GM21381 (cell line): ENCODE results near the gene FLII.

ENCODE experiments used
- ATAC-seq: cut with Tn5 transposase; IDR thresholded peaks from one replicate; pipeline ENCODE4 v1.9.1; 2021; ENCODE audit warnings: mild to moderate bottlenecking, moderate library complexity; ENCODE audit not compliant: unreplicated experiment

The FLII gene

DNA sequence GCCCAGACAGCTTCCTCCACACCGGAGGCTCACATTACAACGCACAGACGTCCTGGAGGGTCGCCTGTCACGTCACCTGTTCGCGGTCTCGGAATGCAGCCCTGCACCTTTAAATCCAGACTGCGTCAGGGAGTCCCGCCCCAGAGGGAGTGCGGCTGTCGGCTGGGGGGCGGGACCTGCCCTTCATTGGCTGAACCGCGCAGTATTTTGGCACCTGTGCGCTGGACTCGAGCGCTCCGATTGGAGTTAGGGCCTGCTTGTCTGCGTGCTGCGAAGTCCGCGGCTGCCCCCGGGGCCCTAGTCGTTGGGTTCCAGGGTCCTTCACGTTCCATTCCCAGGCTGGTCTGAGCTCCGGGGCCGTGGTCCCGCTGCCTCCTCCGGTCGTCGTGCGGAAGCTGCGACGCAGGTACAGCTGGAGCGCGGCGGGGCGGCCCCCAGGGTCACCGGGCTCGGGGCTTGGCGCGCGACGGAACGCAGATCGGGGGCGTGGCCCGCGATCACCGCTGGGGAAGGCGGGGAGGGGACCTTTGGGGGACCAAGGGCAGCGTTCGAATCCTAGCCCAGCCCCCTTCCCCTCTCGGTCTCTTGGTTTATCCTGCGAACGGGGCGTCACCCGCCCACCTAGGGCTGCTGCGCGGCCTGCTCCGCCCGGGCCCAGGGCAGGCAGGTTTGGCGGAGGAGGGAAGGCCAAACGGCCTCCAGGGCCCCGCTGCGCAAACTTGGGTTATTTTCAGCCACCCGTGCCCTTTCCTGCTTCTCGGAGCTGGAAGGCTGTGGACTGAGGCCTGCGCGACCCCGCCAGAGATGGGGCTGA lies 2.0 kb upstream of the FLII start, which contains the start of gene MIEF2:
Gene MIEF2 (plus strand): TSS at position 331 of the 814 bp plus-strand sequence. CDS start 2,059 bp downstream, outside the sequence.
- peak; percentile 71 for ATAC-seq

DNA sequence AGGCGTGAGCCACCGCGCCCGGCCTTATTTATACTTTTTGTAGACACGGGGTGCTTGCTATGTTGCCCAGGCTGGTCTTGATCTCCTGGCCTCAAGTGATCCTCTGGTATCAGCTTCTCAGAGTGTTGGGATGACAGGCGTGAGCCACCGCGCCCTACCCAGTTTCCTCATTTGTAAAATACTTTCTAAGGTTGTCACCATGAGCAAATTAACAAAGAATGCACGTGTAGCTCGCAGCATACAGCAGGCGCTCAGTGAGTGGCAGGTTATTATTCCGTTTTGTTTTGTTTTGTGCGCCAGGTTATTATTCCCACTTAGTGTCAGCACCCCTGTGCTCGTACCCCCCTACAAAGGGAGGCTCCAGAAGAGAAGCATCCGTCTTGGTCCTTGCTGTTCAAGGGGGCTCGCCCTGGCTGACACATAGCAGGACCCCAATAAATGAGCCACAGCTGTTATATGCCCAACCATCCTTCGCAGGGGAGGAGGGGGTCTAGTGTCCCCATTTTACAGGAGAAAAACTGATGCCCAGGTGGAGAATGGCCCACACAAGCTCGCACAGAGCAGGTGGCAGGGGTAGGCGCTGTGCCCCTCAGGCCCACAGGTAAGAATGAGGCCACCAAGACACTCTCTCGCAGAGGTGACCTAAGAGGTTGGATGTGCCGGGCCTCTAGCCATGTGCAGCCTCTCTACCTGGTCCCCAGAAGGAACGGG lies 1.2 kb upstream of the FLII start:
- ATAC-seq, result no peak

DNA sequence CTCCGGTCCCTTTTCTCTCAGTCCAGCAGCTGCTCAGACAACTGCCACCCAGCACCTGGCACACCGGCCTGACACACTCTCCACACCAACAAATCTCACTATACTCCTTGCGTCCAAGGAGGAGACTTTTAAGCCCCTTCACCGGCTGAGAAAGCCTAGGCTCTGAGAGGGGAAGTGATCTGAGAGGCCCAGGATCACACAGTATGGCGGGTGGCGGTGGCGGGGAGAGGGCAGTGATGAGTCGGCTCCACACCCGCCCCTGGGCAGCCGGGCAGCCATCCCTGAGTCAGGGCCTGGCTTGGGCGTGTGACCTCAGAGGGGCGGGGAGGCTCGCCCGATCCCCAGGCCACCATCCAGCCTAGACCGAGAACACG lies 569 bp downstream of the FLII start:
- ATAC-seq, result peak; percentile 24

DNA sequence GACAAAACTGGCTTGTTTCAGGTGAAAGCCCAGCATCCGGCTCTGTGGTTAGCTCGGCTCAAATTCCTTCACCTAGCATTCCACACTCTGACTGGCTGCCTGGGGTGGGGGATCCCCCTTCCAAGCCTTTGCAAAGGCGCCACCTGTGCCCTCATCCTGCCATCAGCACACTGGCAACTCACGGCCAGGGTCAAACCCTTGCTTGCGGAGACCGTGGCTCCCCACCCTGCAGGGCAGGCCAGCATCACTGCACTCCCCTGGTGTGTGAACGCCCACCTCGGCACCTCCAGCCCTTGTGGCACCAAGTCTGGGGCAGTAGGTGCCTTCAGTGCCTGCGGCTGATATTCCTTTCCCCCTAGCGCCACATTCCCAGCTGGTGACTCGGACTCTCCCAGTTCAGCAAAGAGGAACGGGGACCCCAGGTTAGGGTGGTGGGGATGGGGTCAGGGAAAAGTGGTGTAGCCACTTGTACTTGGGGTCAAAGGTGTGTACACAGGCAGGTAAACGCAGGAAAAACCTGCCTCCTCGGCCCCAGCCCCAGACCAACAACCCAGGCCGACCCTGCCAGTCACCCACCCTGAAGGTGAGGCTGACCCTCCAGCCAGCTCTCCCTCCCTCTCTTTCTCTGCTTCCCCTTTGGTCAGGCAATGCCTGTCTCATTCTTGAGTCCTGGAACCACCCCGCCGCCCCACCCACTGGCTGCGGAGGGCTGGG lies 1.1 kb downstream of the FLII start:
- no peak for ATAC-seq

DNA sequence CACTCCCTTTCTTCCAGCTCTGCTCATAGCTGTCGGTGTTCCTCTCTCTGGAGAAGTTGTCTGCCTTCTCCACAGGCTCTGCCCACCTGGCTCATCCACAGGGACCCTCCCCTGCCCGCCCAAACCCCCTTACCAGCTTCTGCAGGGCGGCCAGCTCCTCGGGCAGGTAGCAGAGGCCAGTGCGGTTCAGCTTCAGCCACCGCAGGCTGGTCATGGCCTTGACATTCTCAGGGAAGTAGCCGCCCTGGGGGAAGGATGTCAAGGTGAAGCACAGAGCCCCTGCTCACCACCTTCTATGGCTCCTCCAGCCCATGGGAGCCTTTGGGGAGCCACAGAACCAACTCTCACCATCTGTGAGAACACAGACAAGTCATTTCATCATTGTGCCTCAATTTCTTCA lies 1.8 kb downstream of the FLII start:
- no peak for ATAC-seq

DNA sequence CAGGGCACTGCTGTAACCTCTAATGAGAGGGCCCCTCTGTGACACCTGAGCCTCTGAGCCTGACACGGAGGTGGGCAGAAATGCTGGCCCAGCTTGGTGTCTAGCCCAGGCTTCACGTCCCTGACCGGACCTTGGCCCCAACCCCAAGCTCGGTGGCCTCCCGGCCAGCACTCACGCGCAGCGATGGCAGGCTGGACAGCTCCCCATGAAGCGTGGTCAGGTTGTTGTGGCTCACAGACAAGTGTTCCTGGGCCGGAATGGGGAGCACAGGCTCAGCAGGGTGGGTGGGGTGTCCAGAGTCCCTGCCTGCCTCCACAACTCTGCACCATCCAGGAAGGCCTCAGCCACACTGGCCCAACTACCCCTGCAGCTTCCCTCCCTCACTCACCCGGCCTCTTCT lies 2.2 kb downstream of the FLII start:
- no peak for ATAC-seq

DNA sequence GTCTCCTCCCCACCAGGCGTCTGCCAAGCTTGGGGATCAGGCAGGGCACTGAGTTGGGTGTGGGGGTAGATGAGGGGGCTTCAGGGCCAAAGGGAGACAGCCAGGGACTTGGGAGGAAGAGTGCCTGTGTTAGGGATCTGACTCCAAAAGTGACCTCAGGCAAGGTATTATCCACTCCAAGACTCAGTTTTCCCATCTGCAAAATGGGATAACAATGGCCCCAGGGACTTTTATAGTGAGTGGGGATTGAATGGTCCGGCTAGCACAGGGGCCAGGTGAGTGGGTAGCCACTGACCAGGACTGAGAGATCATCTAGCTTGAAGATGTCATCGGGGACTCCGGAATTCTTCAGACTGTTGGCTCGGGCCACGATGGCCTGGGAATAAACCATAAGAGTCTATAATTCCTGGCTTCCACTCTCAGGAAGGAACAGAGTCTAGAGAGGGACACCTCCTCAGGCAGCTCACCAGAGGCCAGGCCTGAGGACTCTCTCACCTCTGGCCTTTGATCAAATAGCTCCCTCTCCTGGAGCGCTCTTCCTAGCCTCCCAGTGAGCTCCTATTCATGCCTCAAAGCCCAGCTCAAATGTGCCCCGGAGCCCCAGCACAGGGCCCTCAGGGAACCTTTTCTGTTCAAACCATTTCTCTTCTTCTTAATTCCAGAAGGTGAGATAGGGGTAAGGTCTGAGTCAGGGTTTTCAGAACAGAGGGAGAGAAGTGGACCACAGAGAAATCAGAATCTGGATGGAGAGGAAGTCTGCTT lies 3.5 kb downstream of the FLII start:
- ATAC-seq, result no peak

DNA sequence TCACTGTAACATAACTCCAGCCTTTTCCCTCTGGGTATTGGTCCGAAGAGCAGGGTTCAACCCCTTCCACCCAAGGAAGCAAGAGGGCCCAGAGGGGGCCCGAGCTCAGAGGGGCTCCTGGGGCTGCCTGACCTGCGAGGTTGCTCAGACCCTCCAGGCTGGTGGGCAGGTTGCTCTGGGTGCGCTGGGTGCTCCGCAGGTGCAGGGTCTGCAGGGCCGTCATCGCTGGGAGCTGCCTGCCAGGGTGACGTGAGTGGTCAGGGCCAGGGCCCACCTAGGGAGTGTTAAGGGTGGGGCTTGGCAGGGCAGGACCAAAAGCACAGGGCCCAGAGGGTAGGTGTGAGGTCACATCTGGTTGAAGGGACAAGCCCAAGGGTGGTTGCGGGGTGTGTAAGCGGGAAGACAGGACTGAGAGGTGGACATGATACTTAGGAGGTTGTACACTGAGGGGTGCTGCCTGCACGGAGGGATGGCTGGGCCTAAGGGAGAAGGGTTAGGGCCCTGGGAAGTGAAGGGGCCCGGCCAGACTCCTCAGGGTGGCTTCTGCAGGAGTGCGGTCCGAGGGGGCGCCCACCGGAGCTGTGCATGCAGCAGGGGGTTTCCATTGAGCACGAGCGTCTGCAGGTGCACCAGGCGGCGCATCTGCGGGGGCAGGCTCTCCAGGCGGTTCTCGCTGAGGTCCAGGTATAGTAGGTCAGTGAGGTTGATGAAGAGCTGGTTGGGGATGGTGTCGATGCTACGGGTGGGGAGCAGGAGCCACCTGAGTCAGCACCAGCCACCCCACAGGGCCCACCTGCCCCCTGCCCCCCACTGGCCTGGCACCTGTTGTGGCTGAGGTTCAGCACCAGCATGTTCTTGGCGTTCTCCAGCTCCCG lies 4.4 kb downstream of the FLII start:
- ATAC-seq, result no peak

DNA sequence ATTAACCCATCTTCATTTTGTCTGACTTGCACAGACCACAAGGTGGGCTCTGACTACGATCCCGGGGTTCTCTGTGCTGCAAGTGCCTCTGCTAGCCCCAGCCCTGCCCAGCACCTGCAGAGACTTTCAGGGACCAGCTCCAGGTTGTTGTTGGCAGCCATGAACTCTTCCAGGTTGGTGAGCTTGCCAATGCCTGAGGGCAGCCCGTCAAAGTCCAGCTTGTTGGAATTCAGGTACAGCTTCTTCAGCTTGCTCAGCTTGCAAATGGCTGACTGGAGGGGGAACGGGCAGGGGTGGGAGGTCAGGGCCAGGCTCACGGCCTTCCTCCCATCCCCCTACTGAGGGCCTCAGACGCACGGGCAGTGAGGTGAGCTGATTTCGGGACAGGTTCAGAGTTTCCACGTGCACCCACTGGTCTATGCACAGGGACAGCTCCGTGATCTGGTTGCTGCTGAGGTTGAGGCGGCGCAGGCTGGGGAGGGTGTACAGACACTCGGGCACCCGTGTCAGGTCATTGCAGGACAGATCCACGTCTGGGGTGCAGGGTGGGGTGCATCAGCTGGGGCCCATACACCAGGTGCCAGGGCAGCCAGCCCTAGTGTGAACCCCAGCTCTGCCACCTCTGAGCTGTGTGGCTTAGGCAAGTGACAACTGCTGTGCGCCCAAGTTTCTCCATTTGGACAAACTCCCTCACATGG lies 5.2 kb downstream of the FLII start:
- ATAC-seq, result no peak

DNA sequence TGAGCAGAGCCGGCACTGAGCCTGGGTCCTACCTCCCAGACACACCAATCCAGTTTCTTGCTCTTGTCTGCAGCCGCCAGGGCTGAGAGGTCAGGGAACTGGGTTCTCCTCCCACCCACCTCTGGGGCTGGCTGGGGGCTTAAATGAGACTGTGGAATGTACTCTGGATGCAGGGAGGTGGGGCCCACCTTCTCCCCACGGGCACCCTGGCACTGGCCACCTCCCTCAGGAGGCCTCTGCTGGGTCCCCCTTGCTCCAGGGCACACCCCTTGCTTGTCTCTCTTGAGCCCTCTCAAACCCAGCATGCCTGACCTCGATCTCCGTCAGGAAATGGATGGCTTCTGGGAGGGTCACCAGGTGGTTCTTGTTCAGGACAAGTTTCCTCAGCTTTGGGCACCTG lies 6.4 kb downstream of the FLII start:
- ATAC-seq, result no peak

DNA sequence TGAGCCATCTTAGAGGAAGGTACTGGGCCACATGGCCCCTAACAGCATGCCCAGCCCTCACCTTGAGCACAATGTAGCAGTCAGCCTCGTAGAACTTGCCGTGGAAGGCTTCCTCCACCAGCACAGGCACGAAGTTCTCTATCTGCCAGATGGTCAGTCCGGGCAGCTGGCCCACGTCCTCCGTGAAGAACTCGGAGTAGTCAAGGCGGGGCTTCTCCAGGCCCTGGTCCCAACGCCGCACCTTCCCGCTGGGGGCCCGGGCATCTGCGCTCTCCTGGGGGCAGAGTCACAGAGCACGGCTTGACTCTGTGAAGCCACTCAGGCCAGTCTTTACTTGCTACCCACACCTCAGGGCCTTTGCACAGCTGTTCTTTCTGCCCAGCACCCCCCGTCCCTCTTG lies 7.3 kb downstream of the FLII start:
- no peak for ATAC-seq

DNA sequence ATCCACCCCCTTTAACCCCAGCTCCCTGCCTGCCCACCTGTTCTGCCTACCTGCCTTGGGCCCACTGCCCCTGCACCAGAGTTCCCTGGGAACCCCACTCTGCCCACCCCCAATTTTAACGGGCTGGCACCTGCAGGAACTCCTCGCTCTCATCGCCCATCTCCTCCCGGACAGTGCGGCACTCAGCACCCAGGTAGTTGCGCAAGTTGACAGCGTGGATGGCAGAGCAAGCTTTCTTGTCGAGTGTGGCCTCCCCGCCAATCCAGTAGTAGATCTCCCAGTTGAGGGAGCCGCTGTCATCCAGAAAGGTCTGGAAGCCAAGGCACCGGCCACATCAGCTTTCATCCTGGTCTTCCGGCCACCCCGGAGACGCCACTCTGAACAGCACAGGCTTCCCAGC lies 7.8 kb downstream of the FLII start:
- ATAC-seq, result no peak

DNA sequence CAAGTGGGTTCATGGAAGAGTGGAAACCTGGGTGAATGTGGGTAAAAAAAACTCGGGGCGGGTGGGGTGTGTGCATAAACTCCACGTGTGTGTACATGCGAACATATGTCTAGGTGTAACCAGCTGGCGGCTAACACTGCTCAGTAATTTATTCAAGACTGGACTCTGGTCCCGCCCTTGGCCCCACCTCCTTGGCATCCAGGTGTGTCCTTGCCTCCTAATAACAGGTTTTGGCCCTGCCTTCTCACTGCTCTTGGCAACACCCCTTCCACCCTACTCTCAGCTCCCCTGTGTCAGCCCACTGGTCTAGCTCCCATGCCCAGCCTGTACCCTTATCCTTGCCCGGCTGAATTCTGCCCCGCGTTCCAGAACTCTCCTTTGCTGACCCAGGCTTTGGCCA lies 8.3 kb downstream of the FLII start:
- ATAC-seq, result no peak

DNA sequence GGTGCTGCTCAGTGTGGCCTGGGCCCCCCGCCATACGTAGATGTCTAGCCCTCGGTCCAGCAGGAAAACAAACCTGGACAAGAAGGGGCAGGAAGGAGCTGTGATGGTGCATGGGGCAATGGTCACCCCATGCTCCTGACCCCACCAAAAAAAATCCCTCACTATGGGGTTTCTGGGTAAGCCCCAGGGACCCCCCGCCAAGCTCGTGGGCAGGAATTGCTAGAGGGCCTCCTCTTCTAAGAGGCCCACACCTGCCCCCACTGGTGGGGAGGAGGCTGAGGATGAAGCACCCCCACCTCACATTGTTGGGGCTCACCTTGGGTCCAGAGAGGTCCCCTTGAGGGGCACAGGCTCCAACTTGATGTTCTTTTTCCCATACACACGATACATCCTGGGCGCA lies 9.7 kb downstream of the FLII start:
- no peak for ATAC-seq

DNA sequence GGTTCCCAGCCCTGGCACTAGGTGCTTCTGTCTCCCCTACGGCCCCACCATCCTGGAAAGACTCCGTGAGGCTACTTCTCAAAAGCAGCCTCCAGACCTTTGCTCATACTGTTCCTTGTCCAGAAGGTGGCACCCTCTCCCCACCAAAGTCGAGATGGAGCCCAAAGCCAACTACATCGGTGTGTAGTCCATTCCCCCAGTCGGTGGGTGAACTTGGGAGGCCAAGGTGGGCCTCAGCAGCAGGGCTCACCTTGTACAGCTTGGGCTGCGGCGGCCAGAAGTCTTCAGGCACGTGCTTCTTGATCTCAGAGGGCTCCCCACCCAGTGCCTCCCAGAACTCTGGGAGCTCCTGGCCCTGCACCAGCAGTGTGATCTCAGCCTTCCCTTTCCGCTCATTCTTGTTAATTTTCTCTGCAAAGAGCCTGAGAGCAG lies 10.2 kb downstream of the FLII start:
- ATAC-seq, result no peak

DNA sequence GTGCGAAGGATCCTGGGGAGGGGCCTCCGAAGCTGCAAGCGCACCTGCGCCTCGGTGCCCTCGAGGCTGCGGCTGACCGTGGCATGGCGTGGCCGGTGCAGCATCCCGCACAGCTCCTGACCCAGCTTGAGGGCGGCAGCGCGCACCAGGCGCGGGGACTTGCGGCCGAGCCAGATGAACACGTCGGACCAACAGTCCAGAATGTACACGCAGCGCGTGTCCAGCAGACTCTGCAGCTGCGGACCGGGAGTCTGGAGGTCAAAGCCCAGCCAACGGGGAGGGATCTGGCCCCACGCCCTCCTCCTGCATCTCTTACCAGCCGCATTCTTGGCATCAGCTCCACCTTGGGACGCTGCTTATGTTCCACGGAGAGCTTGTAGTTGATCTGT lies 10.9 kb downstream of the FLII start:
- no peak for ATAC-seq

DNA sequence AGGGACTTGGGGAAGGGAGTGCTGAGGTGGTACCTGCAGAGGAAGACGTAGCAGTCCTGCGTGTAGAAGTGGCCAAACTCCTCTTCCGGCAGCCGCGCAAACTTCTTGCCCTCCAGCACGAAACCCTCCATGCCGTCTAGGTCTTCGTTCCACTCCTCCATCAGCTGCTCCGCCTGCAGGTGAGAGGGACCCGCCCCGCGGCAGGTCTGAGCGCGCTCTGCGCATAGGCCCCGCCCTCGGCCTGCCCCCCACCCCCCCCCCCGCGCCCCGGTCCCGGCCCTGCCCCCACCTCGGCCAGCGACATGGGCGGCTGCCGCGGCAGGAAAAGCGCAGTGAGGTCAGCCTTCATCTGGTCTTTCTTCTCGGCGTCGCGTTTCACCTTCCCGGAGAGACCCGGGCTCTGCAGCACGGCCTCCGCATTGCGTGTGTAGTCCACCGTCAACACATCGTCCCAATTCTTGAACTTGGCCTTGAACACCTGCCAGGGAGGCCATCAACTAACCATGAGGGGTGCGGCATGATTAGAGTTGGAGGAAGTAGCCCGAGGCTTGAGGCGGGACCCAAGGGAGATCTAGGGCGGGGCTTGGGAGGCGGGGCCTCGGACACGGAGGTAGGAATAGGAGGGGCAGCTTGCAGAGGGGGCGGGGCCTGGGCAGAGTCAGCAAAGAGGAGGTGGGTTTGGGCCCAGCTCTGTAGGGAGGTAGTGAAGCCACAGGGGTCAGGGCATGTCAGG lies 11.5 kb downstream of the FLII start:
- ATAC-seq, result no peak

DNA sequence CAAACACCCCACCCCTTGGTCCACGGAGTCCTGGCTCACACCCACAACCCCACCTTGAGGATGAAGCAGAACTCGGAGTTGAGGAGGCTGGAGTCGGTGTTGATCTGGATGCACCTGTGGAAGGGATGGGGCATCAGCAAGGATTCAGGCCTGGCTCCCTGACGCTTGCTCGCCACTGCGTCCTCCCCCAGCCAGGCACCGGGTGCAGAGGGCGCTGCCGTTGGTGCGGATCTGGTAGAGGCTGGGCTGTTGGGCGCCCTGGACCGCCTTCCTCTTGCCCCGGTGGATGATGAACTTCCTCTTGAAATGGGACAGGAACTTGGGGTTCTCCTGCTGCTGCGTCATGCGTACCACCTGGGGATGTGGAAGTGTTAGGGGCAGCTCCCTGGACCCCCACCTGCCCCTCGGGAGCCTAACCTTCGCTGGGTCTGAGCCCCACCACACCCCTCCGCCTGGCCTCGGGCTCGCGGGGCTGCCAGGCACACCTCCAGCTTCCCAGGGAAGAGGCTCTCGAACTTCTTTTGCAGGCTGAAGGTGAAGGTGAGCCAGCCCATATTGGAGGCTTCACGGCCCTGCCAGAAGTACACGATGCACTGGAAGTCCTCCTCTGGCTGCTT lies 12.3 kb downstream of the FLII start:
- no peak for ATAC-seq
